ENCODE data around the gene USH2A.

Gene USH2A

DNA sequence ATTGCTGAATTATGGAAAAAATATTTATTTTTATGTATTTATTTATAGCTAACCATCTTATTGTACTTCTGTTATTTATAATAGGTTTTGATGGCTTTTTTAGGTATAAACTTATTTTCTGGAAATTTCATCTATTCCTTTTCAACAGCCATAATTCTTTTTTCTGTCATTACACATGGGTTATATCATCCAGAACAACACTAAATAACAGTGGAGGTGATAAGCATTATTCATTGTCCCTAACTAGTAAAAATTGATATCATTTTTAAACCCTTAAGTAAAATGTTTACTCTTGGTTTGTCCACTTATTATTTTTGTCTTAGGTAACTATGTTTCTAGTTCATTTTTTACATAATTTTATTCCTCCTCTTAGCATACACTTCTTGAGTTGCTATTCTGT lies 309.1 kb downstream of the USH2A start:
- no peak for DNase-seq

DNA sequence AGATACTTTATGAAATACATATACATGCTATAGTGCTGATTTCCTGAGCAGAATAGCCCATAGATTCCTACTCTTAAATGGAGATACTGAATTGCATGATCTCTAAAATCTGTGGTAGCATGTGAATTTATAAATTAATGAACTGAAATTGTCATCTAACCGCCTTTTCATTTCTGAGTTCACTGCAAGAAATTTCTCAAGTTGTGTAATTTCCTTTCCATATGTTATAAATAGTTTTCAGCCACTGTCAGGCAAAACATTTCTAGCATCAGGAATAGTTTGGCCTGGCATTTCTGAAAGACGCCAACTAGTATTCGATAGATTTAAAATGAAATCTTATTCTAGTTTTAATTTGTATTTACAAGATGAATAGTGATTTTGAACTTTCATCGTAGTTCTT lies 310.1 kb downstream of the USH2A start:
- DNase-seq: peak; percentile 54

DNA sequence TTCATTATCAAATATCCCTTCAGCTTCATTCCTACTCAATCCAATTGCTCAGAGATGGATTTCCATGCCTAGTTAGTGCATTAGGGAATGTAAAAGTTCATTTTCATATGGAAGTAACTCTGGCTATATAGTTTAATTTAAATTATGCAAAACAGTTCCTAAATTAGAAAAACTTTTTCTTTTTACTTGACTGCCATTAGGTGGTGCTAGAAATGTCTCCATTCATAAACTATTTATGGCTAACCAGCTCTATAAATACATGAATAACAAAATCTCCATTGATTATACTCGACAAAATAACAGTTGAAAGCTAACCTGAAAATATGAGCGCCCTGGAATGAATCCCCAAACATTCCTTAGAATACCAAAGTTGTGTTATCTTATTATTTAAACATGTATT lies 311.4 kb downstream of the USH2A start:
- no peak for DNase-seq

DNA sequence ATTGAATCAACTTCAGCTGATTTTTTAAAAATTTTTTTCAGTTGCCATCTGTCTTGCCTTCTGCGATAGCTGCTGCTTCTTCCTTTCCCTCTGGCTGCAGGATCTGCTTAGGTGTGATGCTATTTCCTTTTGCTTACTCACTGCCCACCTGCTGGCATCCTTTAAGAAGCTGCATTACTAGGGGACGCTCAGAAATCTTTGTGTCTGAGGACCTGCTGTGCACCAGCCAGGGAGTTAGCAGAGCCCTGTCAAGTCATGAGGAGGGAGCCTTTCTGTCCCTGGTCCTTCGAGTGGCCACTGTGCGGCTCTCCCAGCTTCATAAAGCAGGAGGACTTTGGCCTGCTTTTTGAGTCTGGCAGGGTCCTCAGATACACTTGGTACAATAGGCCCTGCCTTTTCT lies 327.8 kb downstream of the USH2A start:
- no peak for DNase-seq

DNA sequence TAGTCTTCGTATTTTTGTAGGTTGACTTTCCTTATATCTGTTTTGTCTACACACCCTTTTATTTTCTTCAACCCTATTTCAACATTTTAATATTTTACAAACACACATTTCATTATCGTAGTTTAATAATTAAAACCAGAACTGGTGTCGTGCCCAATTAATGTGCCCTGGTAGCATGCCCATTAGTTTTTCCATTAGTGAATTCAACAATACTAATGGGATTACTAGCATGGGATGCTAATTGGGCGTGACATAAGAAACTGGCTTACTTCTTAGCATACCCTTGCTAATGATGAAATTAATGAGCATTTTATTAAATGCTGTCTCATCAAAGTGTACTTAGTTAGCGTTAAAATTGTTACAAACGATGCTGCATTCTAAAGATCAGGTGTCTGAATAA lies 332.7 kb downstream of the USH2A start:
- DNase-seq: no peak

DNA sequence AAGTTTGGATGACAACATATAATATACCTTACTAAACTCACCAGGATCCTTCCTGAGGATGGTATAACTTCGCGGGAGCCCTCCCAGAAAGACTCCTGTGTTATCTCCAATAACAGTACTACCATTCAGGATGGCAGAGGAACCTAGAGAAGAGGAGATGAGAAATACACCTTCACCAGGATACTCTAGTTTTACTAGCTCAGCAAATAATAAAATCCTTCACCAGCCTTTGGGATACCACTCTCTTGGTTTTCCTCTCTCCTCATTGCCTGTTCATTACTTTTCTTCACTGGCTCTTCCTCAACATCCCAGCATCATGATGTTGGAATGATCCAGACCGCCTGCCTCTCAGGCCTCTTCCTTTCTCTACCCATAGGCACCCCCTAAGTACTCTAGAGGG lies 336.6 kb downstream of the USH2A start:
- DNase-seq: no peak

DNA sequence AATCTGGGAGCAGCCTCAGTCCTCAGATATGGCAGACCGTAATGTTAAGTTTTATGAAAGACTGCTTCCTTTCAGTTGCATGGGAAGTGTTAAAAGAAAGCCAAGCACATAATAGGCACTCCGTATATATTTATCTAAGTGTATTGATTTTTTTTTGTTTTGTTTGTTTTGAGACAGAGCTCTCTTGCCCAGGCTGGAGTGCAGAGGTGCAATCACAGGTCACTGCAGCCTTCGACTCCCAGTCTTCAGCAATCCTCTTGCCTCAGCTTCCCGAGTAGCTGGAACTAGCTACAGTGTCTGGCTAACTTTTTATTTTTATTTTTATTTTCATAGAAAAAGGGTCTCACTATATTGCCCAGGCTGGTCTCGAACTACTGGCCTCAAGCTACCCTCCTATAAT lies 341.8 kb downstream of the USH2A start:
- DNase-seq: no peak

DNA sequence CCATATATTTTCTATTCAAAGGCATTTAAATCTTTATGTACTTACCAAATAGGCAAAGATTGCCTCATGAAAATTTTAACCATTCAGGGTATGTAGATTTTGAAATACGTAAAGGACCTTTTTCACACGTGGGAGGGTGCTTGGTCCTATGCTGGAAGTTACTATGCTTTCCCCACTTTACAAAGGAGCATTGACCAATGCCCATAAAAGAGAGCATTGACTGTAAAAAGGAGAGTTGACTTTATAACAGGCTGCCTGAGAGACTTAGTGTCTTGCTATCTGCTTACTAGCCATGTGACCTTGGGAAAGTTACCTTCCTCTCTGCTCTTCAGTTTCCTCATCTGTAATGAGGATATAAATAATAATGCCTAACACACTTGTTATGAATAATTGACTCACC lies 346.5 kb downstream of the USH2A start:
- no peak for DNase-seq

DNA sequence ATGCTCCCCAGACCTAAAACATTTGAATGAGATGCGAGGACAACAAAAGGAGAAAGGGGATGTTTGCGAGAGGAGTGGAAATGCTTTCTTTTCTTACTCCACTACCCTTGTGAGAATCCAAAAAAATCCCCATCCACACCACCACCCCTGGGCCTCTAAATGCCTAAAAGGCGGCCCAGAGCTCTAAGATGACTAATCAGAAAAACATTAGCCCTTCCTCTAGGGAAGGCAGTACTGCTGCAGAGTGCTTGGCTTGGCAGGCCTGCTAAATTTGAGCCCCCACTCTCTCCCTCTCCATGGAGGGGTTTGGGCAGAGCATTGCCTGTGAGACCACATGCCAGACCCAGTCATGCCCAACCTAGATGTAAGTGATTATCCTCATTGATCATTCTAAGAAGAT lies 347.9 kb downstream of the USH2A start:
- DNase-seq: peak; percentile 52

DNA sequence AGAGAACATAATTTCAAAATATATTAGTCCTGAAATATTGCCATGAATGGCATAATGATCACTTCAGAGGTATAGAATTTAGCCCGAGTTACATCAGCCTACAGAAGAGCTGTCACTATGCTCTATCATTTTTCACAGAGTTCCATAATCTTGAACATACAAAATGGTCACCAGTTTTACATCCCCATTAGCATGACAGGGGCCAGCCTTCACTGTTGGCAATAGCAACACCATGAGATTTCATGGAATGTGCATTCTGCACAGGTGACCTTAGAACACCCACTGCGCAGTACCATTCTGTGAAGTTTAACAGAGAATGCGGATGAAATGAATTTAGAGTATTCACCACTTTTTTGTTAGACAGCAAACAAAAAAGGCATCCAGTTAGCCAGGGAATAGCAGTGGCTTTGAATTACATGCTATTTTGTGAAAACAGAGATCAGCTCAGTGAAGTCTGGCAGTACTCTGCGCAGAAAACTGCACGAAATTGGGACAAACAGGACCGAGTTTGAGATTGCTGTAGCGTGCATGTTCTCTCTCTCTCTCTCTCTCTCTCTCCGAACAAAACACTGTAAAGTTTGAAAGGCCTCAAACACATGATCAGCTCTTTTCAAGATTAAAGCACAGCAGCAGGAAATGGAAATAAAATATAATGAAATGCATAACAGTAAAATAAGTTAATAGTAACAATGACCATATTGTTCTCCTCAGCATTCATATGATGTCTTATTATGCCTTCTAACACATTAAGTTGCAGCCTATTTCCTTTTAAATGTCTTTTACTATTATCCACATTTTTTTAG lies 349.3 kb downstream of the USH2A start:
- DNase-seq: no peak

DNA sequence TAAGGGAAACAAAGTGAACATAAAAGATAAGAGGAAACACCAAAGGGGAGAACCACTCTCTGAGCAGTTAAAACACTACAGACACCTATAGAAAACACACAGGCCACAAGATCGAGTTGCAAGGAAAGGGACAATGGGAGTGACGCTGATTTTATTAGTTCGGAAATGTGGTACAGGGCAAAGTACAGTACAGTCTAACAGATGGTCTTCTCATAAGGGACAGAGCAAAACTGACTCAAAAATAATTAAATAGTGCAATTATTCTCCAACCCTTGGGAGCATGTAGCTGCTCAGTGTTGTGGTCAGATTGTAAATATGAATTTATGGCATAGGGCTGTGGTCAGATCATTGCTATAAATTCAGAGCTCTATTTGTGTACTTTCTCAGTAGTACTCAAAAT lies 352.0 kb downstream of the USH2A start:
- no peak for DNase-seq

DNA sequence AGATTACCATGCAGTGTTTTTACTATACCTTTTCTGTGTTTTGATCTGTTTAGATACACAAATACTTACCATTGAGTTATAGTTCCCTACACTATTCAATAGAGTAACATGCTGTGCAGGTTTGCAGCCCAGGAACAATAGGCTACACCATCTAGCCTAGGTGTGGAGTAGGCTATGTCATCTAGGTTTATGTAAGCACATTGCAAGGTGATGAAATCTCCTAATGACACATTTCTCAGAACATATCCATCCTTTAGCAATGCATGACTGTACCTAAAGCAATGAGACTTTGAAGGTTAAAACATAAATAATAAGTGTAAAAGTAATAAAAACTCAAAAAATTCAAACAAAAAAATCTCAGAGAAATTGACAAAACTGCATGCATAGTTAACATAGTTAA lies 358.6 kb downstream of the USH2A start:
- DNase-seq: peak; percentile 8

DNA sequence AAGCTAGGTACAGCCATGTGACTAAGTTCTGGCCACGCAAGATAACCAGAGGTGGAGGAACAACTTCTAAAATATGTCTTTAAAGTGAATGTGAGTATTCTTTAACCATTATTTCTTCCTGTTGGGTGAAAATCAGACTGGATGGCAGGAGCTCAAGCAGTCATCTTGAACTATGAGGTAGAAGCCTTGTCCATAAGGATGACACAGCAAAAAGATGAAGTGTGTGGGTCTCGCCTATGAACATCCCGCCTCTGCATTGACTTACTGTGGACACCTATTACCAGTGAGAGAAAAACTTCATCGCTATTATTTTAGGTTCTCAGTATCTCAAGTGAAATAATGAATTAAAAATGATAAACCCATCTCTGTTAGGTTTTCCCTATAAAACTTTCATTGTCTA lies 365.3 kb downstream of the USH2A start:
- DNase-seq: no peak

DNA sequence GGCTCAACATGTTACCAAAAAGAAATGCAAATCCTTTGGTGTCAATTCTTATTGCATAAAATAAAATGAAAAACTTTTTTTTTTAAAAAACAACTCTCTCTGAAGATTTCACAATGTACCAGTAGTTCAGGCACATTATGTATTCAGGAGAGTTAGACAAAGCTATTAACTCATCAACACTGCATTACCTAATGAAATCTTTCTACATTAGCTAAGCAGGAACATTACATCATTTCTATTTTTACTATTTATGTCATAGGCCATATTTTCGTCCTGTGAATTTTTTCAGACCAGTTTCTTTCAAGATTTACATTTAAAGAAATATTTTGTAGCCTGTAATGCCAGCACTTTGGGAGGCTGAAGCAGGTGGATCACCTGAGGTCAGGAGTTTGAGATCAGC lies 366.2 kb downstream of the USH2A start:
- no peak for DNase-seq

DNA sequence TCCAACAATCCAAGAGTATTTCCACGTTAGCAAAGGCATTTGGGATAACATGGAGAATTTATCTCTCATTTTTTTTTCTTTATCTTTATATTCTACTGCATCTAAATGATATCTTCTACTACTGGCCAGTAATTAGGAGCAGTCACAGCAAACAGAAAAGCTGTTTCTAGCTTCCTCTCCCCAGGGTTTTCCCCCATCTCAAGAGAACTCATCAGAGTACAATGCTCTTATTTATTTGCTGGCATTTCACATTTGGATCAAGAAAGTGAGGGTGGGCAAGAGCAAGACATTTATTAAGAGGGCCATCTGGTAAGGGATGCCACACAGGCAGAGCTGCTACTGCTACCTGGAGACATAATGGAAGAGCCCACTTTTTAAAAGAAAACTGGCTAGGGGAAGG lies 368.2 kb downstream of the USH2A start:
- no peak for DNase-seq

DNA sequence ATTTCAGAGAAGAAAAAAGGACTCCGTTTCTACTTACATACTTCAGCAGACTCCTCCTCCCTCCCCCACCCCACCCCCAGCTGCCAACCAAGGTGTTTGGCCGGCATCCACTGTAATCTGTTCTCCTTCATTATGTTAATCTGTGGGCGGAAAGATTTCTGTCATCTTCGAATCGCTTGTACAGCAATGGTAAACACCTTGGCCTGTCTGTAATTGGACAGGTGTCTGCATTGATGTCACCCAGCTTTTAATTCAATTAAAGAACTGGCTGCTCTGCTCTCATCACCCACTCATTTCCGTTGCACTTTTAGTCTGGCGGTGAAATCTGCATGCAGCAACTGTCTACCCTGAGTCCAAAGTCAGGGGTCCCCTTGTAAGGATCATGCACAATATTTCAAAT lies 368.6 kb downstream of the USH2A start:
- no peak for DNase-seq

DNA sequence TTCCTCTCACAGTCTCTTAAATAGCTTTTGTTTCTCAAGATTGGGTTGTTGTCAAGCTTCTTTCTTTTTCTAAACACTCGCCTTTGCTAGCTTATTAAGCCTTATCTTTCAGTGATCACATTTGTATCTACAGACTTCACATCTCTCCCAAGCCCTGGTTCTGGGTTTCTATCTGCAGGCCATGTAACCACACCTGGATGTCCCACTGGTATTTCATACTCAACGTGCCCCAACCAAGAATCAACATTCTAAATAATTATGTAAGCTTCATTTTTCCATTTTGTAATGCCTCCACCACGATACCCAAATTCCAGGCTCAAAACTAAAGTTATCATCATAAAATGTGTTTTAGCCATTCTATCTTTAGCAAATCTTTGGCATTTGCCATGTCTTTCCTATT lies 372.2 kb downstream of the USH2A start:
- DNase-seq: no peak

DNA sequence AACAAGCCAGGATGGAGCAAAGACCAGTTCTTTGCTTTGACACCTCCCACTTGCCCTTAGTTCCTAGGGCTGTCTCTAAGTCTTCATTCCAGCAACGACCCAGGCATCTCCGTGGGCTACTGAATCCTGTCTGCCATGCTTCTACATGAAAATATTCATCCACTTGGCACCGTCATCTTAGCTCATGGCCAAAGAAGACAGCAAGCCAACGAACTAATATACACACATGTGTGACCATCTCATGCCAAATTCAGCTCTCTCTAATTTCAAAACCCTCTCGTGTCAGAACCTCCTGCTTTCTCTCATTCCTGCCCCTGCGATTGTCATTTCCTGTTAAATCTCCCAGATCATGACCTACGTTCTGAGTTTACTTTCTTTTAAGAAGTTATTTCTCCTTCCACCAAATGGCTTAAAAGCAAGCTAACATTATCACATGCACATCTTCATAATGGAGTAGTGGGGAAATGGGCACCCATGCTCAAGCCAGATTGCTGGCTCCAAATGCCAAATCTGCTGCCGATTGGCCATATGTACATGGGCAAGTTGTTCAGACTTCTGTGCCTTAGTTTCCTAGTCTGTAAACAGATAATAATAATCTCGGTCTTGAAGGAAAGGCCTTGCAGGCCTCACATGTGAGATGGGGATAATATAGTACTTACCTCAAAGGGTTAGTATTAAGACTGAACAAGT lies 373.4 kb downstream of the USH2A start:
- DNase-seq: no peak

DNA sequence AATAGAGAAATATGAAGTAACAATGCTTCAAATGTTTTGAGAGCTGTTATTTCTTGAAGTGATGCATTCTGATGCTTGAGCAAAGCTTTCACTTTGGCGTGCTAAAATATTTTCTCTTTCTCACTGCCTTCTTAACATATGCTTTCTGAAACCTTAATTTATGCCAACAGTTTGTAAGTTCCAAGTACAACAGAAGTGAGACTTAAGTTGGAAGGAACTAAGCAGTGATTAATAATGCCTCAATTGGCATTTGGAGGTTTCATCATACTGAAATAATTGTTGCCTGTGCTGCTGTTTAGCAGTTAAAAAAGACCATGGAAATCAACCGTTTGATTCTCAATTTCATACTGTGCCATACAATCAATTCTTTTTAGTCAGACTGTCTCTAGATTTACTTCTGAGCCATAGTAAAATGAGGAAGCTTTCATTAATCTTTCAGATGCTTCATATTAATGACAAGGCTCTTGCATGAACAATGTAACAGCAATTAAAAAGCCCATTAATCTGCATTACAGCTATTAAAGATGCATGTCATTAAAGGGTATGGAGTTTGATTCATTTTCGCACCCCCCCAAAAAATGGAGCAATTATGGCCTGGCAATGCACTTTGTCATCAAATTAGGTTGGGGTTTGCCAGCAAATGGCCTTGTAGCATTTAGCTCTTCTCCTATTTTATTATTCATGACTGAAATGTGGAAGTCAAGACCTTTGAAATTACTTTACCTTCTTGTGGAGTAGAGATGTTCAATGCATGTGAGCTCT lies 375.3 kb downstream of the USH2A start:
- peak; percentile 63 for DNase-seq

DNA sequence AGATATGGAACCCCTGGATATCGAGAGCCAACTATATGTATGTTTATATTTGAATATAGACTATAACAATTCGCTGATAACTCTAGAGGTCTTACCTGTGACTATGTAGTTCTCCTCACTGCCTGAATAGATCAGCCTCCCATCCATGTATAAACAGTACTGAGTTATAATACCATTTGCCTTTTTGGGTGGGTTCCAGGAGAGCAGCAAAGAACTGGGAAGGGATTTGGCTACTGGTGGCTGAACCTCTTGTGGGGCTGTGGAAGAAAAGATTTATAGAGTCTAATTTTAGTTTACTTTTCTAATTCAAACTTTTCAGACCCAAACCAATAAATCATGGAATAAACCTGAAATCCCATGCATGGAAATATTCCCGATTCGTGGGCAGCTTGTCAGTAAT lies 376.9 kb downstream of the USH2A start:
- peak; percentile 39 for DNase-seq

DNA sequence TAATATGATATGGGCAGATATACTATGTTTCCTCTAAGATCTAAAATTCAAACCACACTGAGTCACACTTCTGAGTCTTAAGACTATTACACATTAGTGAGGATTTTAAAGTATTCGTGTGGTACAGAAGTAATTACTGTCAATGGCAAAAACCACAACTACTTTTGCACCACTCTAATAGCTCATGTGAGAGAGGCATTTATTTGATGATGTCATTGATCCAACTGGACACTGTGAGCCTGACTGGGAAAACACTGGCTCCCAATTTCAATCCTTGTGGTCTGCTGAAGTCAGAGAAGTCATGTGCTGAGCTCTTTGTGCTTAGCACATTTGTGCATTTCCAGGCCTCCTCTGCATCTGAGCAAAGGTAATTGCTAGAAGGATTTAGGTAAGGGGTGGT lies 377.8 kb downstream of the USH2A start:
- peak; percentile 97 for DNase-seq

DNA sequence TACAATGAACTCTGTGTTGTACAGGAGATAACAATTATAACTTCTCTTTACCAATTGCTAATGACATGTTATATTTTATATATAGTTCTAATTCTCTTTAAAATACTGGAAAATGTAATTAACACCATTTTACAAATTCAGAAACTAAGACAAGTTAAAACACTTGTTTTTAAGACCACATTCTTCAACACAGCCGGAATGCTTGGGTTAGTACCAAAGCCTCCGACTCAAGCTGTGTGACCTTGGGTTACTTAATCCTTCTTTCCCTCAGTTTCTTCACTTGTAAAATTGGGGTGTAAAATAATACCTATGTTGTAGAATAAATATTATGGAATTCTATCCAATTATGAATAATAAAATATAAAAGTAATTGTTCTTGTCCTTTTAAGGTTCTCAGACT lies 378.7 kb downstream of the USH2A start:
- peak; percentile 5 for DNase-seq

DNA sequence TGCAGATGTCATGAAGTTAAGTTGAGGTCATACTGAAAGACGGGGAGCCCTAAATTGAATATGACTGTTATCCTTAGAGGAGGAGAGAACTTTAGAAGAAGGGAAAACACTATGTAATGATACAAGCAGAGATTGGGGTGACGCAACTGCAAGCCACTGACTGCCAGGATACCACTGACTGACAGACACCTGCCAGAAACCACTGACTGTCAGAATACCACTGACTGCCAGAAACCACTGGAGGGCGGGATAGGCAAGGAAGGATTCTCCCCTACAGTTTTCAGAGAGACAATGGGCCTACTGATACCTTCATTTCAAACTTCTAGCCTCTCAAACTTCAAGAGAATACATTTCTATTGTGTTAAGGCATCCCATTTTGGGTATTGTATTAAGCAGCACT lies 388.7 kb downstream of the USH2A start:
- DNase-seq: peak; percentile 29
